ENCODE data around the gene MAGI2. TPM values are rescaled to one million over a fixed set of nuclear protein-coding genes. Genes with fewer than 3 reads are reported as not detected.

The MAGI2 gene
- total RNA-seq, 1 experiment from 2014 or later: 0.52 TPM

DNA sequence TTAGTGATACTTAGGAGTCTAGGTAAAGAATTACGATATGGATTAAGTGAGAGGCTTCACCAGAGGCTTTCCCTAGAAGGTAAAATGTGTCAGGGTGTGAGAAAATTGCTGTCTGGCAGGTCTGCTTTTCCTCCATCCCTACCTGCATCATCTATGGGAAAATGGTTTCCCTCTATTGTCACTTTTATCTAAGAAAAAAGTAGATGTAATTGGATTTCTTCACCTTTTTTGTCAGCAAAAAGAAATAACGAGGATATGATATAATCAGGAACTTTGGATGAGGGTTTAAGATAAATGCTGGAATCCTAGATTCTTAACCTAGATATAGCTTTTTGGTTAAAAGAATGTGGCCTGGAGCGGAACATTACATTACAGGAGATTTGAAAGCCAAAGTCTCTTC lies 146.1 kb downstream of the MAGI2 start:
- peaks cover 17% of the 10 kb centered on the region for H3K4me1 Mint-ChIP-seq (ENCODE audit: low read depth, unreplicated experiment)
- intact Hi-C loops (cut with micrococcal nuclease; ENCODE audit: unreplicated experiment): no loop called here
- no peaks in the 10 kb centered on the region for H3K36me3 Mint-ChIP-seq (ENCODE audit: insufficient read depth, unreplicated experiment)
- no peak overlapping the region for H3K27ac Mint-ChIP-seq (ENCODE audit: unreplicated experiment)
- no peaks in the 10 kb centered on the region for H3K9me3 Mint-ChIP-seq (ENCODE audit: low read depth, unreplicated experiment)
- DNase-seq: no peak
- no peak overlapping the region for H3K4me3 Mint-ChIP-seq (ENCODE audit: low read depth, unreplicated experiment)
- CTCF ChIA-PET: no interaction called here
- BruUV-seq (replicated peaks): no TSS peak
- TF ChIP-seq, protein P1, sequence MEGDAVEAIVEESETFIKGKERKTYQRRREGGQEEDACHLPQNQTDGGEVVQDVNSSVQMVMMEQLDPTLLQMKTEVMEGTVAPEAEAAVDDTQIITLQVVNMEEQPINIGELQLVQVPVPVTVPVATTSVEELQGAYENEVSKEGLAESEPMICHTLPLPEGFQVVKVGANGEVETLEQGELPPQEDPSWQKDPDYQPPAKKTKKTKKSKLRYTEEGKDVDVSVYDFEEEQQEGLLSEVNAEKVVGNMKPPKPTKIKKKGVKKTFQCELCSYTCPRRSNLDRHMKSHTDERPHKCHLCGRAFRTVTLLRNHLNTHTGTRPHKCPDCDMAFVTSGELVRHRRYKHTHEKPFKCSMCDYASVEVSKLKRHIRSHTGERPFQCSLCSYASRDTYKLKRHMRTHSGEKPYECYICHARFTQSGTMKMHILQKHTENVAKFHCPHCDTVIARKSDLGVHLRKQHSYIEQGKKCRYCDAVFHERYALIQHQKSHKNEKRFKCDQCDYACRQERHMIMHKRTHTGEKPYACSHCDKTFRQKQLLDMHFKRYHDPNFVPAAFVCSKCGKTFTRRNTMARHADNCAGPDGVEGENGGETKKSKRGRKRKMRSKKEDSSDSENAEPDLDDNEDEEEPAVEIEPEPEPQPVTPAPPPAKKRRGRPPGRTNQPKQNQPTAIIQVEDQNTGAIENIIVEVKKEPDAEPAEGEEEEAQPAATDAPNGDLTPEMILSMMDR (IDR thresholded peaks at IDR 0.05; ENCODE audit: unreplicated experiment): no peak
- H3K27me3 Mint-ChIP-seq (ENCODE audit: unreplicated experiment): no peaks in the 10 kb centered on the region

DNA sequence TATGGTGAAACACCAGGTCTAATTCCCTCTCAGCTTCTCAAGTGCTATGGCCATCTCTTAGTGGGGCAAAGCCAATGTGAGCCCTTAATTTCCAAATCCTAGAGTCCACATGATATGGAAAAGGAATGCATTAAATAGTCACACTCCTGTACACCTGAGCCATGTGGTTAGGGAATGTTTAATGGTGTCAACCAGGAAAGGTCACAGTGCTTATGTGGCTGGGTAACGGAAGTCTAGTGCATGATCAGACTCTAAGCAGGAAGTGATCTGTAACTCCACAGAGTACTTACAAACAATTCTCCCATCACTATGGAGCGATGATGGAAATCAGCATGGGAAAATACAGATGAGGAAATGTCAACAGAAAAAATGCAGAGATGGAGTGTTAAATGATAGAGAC lies 148.8 kb downstream of the MAGI2 start:
- no peak overlapping the region for H3K27ac Mint-ChIP-seq (ENCODE audit: unreplicated experiment)
- no peaks in the 10 kb centered on the region for H3K36me3 Mint-ChIP-seq (ENCODE audit: insufficient read depth, unreplicated experiment)
- no peaks in the 10 kb centered on the region for H3K27me3 Mint-ChIP-seq (ENCODE audit: unreplicated experiment)
- no peak for DNase-seq
- intact Hi-C loops (cut with micrococcal nuclease; ENCODE audit: unreplicated experiment): no loop called here
- CTCF ChIA-PET: no interaction called here
- TF ChIP-seq, protein P1 (IDR thresholded peaks at IDR 0.05; ENCODE audit: unreplicated experiment): no peak
- no peaks in the 10 kb centered on the region for H3K9me3 Mint-ChIP-seq (ENCODE audit: low read depth, unreplicated experiment)
- H3K4me1 Mint-ChIP-seq (ENCODE audit: low read depth, unreplicated experiment): peaks cover 28% of the 10 kb centered on the region
- no peak overlapping the region for H3K4me3 Mint-ChIP-seq (ENCODE audit: low read depth, unreplicated experiment)
- BruUV-seq (replicated peaks): no TSS peak

DNA sequence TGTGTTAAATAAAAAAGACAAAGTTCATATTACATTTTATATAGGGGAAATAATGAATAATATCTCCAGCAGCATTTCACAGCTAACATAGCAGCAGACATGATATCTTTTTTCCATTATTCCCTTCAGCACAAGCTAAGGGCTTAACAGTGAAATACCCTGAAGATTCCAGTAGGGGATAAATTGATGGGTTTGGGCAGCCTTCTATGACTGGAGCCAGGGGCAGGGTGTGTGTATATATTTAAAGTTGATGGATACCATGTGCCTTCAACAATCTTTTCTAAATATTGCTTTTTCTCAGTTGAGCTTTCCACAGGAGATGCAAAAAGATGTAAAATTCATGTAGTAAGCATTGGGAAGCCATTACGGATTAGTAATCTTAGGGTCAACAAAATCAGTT lies 151.2 kb downstream of the MAGI2 start:
- Mint-ChIP-seq H3K4me3 (ENCODE audit: low read depth, unreplicated experiment) (no peak overlapping the region), H3K27ac (ENCODE audit: unreplicated experiment) (no peak overlapping the region), H3K9me3 (ENCODE audit: low read depth, unreplicated experiment) (no peaks in the 10 kb centered on the region), H3K36me3 (ENCODE audit: insufficient read depth, unreplicated experiment) (no peaks in the 10 kb centered on the region), H3K4me1 (ENCODE audit: low read depth, unreplicated experiment) (peaks cover 28% of the 10 kb centered on the region), H3K27me3 (ENCODE audit: unreplicated experiment) (no peaks in the 10 kb centered on the region)
- CTCF ChIA-PET: no interaction called here
- no peak for DNase-seq
- intact Hi-C loops (cut with micrococcal nuclease; ENCODE audit: unreplicated experiment): no loop called here
- no TSS peak for BruUV-seq (replicated peaks)
- TF ChIP-seq, protein P1 (IDR thresholded peaks at IDR 0.05; ENCODE audit: unreplicated experiment): no peak

DNA sequence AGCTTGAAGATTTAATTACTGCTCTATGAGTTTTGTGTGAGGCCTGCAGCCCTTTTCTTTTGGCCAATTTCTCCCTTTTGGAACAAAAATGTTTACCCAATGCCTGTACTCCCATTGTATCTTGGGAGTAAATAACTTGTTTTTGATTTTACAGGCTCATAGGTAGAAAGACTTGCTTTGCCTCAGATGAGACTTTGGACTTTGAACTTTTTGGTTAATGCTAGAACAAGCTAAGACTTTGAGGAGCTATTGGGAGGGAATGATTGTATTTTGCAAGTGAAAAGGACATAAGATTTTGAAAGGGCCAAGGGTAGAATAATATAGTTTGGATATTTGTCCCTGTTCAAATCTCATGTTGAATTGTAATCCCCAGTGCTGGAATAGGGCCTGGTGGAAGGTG lies 152.0 kb downstream of the MAGI2 start:
- CTCF ChIA-PET: interaction anchor here (0.6 kb wide), 1 partner anchor 1034 kb away, joined by 7 read pairs; no protein-coding TSS in a partner anchor
- Mint-ChIP-seq H3K36me3 (ENCODE audit: insufficient read depth, unreplicated experiment) (no peaks in the 10 kb centered on the region), H3K9me3 (ENCODE audit: low read depth, unreplicated experiment) (no peaks in the 10 kb centered on the region), H3K27me3 (ENCODE audit: unreplicated experiment) (no peaks in the 10 kb centered on the region), H3K27ac (ENCODE audit: unreplicated experiment) (no peak overlapping the region), H3K4me1 (ENCODE audit: low read depth, unreplicated experiment) (peaks cover 28% of the 10 kb centered on the region), H3K4me3 (ENCODE audit: low read depth, unreplicated experiment) (no peak overlapping the region)
- no peak for DNase-seq
- no TSS peak for BruUV-seq (replicated peaks)
- intact Hi-C loops (cut with micrococcal nuclease; ENCODE audit: unreplicated experiment): no loop called here
- TF ChIP-seq, protein P1 (IDR thresholded peaks at IDR 0.05; ENCODE audit: unreplicated experiment): no peak
